H9 (cell line): ENCODE measurements around the gene TSC22D4. TPM values are rescaled to one million over a fixed set of nuclear protein-coding genes. Genes with fewer than 3 reads are reported as not detected.

Experiments
- DNase-seq: peaks from one replicate; pipeline ENCODE4 v3.0.0-alpha.2; 2017
- H2AFZ ChIP-seq: one replicate; pipeline ENCODE4 v1.6.1; 2013; ENCODE audit warnings: mild to moderate bottlenecking, low read length, control low read depth, moderate library complexity
- H2AK5ac ChIP-seq: 2 replicates; pipeline ENCODE4 v1.6.1; 2013; ENCODE audit warnings: low read length, control low read depth, mixed read lengths; ENCODE audit not compliant: insufficient read length
- H2BK120ac ChIP-seq: one replicate; pipeline ENCODE4 v1.6.1; 2013; ENCODE audit warnings: low read depth, mild to moderate bottlenecking, low read length, control low read depth, inconsistent platforms; ENCODE audit not compliant: poor library complexity, severe bottlenecking
- H2BK12ac ChIP-seq: 2 replicates; pipeline ENCODE4 v1.6.1; 2013; ENCODE audit warnings: low read length, control low read depth, mixed read lengths, low read depth; ENCODE audit not compliant: insufficient read length
- H2BK15ac ChIP-seq: 2 replicates; pipeline ENCODE4 v1.6.1; 2013; ENCODE audit warnings: low read depth, low read length, control low read depth
- H2BK20ac ChIP-seq: one replicate; pipeline ENCODE4 v1.6.1; 2013; ENCODE audit warnings: low read depth, mild to moderate bottlenecking, low read length, control low read depth, inconsistent platforms; ENCODE audit not compliant: poor library complexity, severe bottlenecking
- H2BK5ac ChIP-seq: 2 replicates; pipeline ENCODE4 v1.6.1; 2013; ENCODE audit warnings: low read length, control low read depth, mixed read lengths; ENCODE audit not compliant: insufficient read length
- H3K14ac ChIP-seq: 2 replicates; pipeline ENCODE4 v1.6.1; 2013; ENCODE audit warnings: low read length, control low read depth; ENCODE audit not compliant: insufficient read depth
- H3K18ac ChIP-seq: 2 replicates; pipeline ENCODE4 v1.6.1; 2013; ENCODE audit warnings: low read depth, mild to moderate bottlenecking, mixed read lengths, low read length, control low read depth; ENCODE audit not compliant: insufficient read length
- H3K23ac ChIP-seq: 2 replicates; pipeline ENCODE4 v1.6.1; 2013; ENCODE audit warnings: low read length, control low read depth, mixed read lengths, low read depth; ENCODE audit not compliant: insufficient read length
- H3K23me2 ChIP-seq: 2 replicates; pipeline ENCODE4 v1.6.1; 2013; ENCODE audit warnings: low read depth, mild to moderate bottlenecking, mixed read lengths, low read length, control low read depth; ENCODE audit not compliant: insufficient read length, poor library complexity, severe bottlenecking
- H3K27ac ChIP-seq: 2 replicates; pipeline ENCODE4 v1.5.1; 2013; ENCODE audit warnings: low read length, control low read depth, mixed read lengths, low read depth; ENCODE audit not compliant: insufficient read length
- H3K27me3 ChIP-seq: 2 replicates; pipeline ENCODE4 v1.6.1; 2013; ENCODE audit warnings: low read length, control low read depth, inconsistent platforms; ENCODE audit not compliant: insufficient read depth
- H3K4ac ChIP-seq: 2 replicates; pipeline ENCODE4 v1.6.1; 2013; ENCODE audit warnings: low read depth, mild to moderate bottlenecking, control low read depth, inconsistent platforms, low read length, moderate library complexity
- H3K4me1 ChIP-seq: 2 replicates; pipeline ENCODE4 v1.6.1; 2013; ENCODE audit warnings: low read length, control low read depth, inconsistent platforms; ENCODE audit not compliant: insufficient read depth
- H3K4me2 ChIP-seq: 2 replicates; pipeline ENCODE4 v1.6.1; 2013; ENCODE audit warnings: low read length, control low read depth, mixed read lengths; ENCODE audit not compliant: insufficient read length, insufficient read depth
- H3K56ac ChIP-seq: 2 replicates; pipeline ENCODE4 v1.6.1; 2013; ENCODE audit warnings: low read depth, mild to moderate bottlenecking, mixed read lengths, low read length, control low read depth; ENCODE audit not compliant: insufficient read length
- H3K79me1 ChIP-seq: 2 replicates; pipeline ENCODE4 v1.6.1; 2013; ENCODE audit warnings: low read depth, mild to moderate bottlenecking, moderate library complexity, low read length, control low read depth, inconsistent platforms; ENCODE audit not compliant: insufficient read depth, poor library complexity, severe bottlenecking
- H3K79me2 ChIP-seq: 2 replicates; pipeline ENCODE4 v1.6.1; 2013; ENCODE audit warnings: low read length, control low read depth, inconsistent platforms; ENCODE audit not compliant: insufficient read depth
- H3K9ac ChIP-seq: 2 replicates; pipeline ENCODE4 v1.6.1; 2013; ENCODE audit warnings: low read length, control low read depth, mixed read lengths; ENCODE audit not compliant: insufficient read length; ENCODE audit errors: extremely low read depth
- H3K9me3 ChIP-seq: one replicate; pipeline ENCODE4 v1.6.1; 2013; ENCODE audit warnings: low read depth, low read length, inconsistent platforms; ENCODE audit not compliant: control insufficient read depth
- H3T11ph ChIP-seq: one replicate; pipeline ENCODE4 v1.6.1; 2013; ENCODE audit warnings: mild to moderate bottlenecking, low read length, control low read depth, inconsistent platforms
- H4K20me1 ChIP-seq: one replicate; pipeline ENCODE4 v1.6.1; 2013; ENCODE audit not compliant: control insufficient read depth, insufficient read length, insufficient read depth
- H4K5ac ChIP-seq: 2 replicates; pipeline ENCODE4 v1.6.1; 2013; ENCODE audit warnings: low read depth, mild to moderate bottlenecking, mixed read lengths, low read length, control low read depth; ENCODE audit not compliant: insufficient read length
- H4K8ac ChIP-seq: replicated peaks from 2 replicates; pipeline ENCODE4 v1.6.1; 2013; ENCODE audit warnings: low read length, control low read depth, mixed read lengths, low read depth; ENCODE audit not compliant: insufficient read length
- H4K91ac ChIP-seq: 2 replicates; pipeline ENCODE4 v1.6.1; 2013; ENCODE audit warnings: low read depth, mild to moderate bottlenecking, moderate library complexity, mixed read lengths, low read length, control low read depth; ENCODE audit not compliant: insufficient read length
- H3K27ac Mint-ChIP-seq, 3 experiments: 2 replicates in 2 of 3; 3 replicates in 1 of 3; pipeline ENCODE4 v1.8.0; 2020 to 2021; ENCODE audit warnings: mixed read lengths in 3 of 3, mild to moderate bottlenecking in 1 of 3, moderate library complexity in 1 of 3
- H3K27me3 Mint-ChIP-seq: 2 replicates; pipeline ENCODE4 v1.8.0; 2021; ENCODE audit warnings: low read depth, mild to moderate bottlenecking, moderate library complexity, mixed read lengths
- H3K36me3 Mint-ChIP-seq, 3 experiments: 2 replicates in 2 of 3; 3 replicates in 1 of 3; pipeline ENCODE4 v1.8.0; 2020 to 2021; ENCODE audit warnings: low read depth in 3 of 3, mixed read lengths in 3 of 3; ENCODE audit not compliant: insufficient read depth in 1 of 3
- H3K4me1 Mint-ChIP-seq, 2 experiments: 2 replicates each; pipeline ENCODE4 v1.8.0; 2020; ENCODE audit warnings: mixed read lengths in 2 of 2
- H3K4me3 Mint-ChIP-seq, 2 experiments: 2 replicates in 1 of 2; 3 replicates in 1 of 2; pipeline ENCODE4 v1.8.0; 2020 to 2021; ENCODE audit warnings: mild to moderate bottlenecking in 2 of 2, mixed read lengths in 2 of 2, moderate library complexity in 1 of 2
- H3K9me3 Mint-ChIP-seq, 2 experiments: 2 replicates in 1 of 2; 3 replicates in 1 of 2; pipeline ENCODE4 v1.8.0; 2020; ENCODE audit warnings: mild to moderate bottlenecking in 2 of 2, mixed read lengths in 2 of 2, moderate library complexity in 1 of 2
- whole genome bisulfite sequencing: extraction: QIAGEN DNeasy Blood & Tissue Kit; methylation state at CpG from one replicate; pipeline ENCODE4 v1.1.7; 2013; ENCODE audit warnings: missing lambda C conversion rate, low lambda C conversion rate, mixed read lengths; ENCODE audit not compliant: insufficient read length; ENCODE audit errors: extremely low coverage; 5-methylcytosine and 5-hydroxymethylcytosine counted together
- total RNA-seq: library from RNA; stranded (reverse); gene quantifications from 2 replicates; pipeline ENCODE4 v1.2.1, GENCODE V29; 2021
- TF ChIP-seq, protein P1 (sequence below): fragments of 200-600 bp; sonication (generic); conservative IDR thresholded peaks from 3 replicates; pipeline ENCODE4 v1.8.0; 2021; ENCODE audit warnings: antibody characterized with exemption, mild to moderate bottlenecking

Gene TSC22D4
- total RNA-seq, 1 experiment from 2014 or later: 17.5 TPM

- H3K27me3 Mint-ChIP-seq: peaks cover 21% of the 10 kb centered on the region
- Histone ChIP-seq H3K23ac (no peak overlapping the region), H3K79me1 (peaks cover 3% of the 10 kb centered on the region), H3K4ac (no peak overlapping the region), H2BK20ac (no peak overlapping the region), H3K4me1 (no peaks in the 10 kb centered on the region), H2BK120ac (no peak overlapping the region), H3K79me2 (no peaks in the 10 kb centered on the region; the same call in 1 of the 2 replicates), H2BK12ac (no peak overlapping the region), H4K20me1 (no peaks in the 10 kb centered on the region), H3K4me2 (peak overlapping the region; percentile 71), H3T11ph (no peak overlapping the region), H4K8ac (no peak overlapping the region), H3K18ac (no peak overlapping the region), H3K9ac (no peak overlapping the region), H3K23me2 (peaks cover 11% of the 10 kb centered on the region), H2AK5ac (no peak overlapping the region), H2BK15ac (no peak overlapping the region), H3K27me3 (no peaks in the 10 kb centered on the region), H4K91ac (no peak overlapping the region), H3K9me3 (no peaks in the 10 kb centered on the region), H3K56ac (no peak overlapping the region), H4K5ac (no peak overlapping the region), H2AFZ (no peak overlapping the region), H3K27ac (no peak overlapping the region), H2BK5ac (no peak overlapping the region), H3K14ac (no peak overlapping the region; the same call in 1 of the 2 replicates)
- peak overlapping the region in 2 of 3 experiments; percentile 52 to 84; a peak in 4 of 7 replicates for H3K27ac Mint-ChIP-seq
- H3K9me3 Mint-ChIP-seq: peaks cover 4 to 14% of the 10 kb centered on the region in 2 experiments; a peak in 3 of 5 replicates
- no CpG with 5 or more reads among the region's 23 CpGs for WGBS
- DNase-seq: peak; percentile 28
- TF ChIP-seq, protein P1, sequence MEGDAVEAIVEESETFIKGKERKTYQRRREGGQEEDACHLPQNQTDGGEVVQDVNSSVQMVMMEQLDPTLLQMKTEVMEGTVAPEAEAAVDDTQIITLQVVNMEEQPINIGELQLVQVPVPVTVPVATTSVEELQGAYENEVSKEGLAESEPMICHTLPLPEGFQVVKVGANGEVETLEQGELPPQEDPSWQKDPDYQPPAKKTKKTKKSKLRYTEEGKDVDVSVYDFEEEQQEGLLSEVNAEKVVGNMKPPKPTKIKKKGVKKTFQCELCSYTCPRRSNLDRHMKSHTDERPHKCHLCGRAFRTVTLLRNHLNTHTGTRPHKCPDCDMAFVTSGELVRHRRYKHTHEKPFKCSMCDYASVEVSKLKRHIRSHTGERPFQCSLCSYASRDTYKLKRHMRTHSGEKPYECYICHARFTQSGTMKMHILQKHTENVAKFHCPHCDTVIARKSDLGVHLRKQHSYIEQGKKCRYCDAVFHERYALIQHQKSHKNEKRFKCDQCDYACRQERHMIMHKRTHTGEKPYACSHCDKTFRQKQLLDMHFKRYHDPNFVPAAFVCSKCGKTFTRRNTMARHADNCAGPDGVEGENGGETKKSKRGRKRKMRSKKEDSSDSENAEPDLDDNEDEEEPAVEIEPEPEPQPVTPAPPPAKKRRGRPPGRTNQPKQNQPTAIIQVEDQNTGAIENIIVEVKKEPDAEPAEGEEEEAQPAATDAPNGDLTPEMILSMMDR: no peak
- peaks cover 37 to 53% (median 40%) of the 10 kb centered on the region in 3 experiments for H3K36me3 Mint-ChIP-seq
- H3K4me3 Mint-ChIP-seq: peak overlapping the region; percentile 86 to 95
- peaks cover 45 to 46% of the 10 kb centered on the region in 2 experiments for H3K4me1 Mint-ChIP-seq
Measured at GRCh38 chr7:100431286-100431735, 47.7 kb downstream of the TSC22D4 start.
